ENCODE results near the gene TPGS1.
A peak's percentile ranks its signal among the peaks of the same experiment; 100 is the strongest.

Gene TPGS1

DNA sequence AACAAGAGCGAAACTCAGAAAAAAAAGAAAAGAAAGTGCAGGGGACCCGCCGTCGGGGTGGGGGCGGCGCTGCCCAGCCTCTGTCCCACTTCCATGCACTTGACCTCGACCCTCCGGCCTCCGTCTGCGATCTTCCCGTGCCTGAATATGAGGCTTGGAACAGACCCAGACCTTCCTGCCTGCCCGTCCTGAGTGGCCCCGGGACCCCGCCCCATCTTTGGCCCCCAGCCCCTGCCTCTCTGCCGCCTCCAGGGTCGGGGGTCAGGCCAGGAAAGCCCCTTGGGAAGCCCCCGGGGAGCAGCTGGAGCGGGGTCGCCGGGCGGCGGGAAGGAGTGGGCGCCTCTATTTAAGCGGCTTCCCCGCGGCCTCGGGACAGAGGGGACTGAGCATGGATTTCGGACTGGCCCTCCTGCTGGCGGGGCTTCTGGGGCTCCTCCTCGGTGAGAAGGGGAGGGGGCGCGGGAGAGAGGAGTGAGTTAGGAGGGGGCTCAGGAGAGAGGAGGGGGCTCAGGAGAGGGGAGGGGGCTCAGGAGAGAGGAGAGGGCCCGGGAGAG lies 11.1 kb upstream of the TPGS1 start, which contains the start of gene MADCAM1:
Gene MADCAM1 (plus strand): TSS at position 375 of the 554 bp plus-strand sequence. CDS start 14 bp downstream, at position 389.
- DNase-seq (ENCODE audit: low spot score): no peak

GRCh38 chr19:496986-497385 lies 10.3 kb upstream of the TPGS1 start:
- DNase-seq (ENCODE audit: low spot score): no peak

- no peak for DNase-seq (ENCODE audit: low spot score)
Observed at GRCh38 chr19:497491-497868, 9.8 kb upstream of the TPGS1 start.

GRCh38 chr19:497869-498510 lies 9.3 kb upstream of the TPGS1 start:
- DNase-seq (ENCODE audit: low spot score): no peak

DNA sequence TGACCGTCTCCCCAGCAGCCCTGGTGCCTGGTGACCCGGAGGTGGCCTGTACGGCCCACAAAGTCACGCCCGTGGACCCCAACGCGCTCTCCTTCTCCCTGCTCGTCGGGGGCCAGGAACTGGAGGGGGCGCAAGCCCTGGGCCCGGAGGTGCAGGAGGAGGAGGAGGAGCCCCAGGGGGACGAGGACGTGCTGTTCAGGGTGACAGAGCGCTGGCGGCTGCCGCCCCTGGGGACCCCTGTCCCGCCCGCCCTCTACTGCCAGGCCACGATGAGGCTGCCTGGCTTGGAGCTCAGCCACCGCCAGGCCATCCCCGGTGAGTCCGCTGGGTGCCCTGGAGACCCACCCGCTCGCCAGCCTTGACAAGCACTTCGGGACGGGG lies 8.8 kb upstream of the TPGS1 start:
- DNase-seq (ENCODE audit: low spot score): no peak

DNA sequence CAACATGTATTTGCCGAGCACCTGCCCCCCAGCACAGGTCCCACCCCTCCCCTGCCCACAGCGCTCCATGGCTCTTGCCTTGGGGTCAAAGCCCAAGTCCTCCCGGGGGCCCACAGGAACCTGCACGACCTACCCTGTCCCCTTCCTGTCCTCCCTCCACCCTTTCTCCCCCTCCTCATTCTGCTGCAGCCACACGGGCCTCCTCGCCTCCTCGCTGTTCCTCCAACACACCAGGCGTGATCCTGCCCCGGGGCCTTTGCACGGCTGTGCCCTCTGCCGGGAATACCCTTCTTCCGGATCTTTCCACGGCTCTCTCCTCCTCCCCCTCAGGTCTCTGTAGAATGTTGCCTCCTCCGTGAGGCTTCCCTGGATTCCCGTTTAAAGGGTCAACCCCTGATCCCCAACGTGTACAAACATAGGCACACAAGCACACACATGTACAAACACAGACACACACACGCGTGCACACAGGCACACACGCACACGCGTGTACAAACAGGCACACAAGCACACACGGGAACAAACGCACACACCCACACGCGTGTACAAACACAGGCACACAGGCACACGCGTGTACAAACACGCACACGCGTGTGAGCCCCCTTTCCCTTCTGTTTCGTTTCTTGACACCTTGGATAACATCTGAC lies 8.2 kb upstream of the TPGS1 start:
- DNase-seq (ENCODE audit: low spot score): no peak

GRCh38 chr19:501646-502045 lies 5.7 kb upstream of the TPGS1 start:
- no peak for DNase-seq (ENCODE audit: low spot score)

- no peak for DNase-seq (ENCODE audit: low spot score)
Observed at GRCh38 chr19:504616-505015, 2.7 kb upstream of the TPGS1 start.

DNA sequence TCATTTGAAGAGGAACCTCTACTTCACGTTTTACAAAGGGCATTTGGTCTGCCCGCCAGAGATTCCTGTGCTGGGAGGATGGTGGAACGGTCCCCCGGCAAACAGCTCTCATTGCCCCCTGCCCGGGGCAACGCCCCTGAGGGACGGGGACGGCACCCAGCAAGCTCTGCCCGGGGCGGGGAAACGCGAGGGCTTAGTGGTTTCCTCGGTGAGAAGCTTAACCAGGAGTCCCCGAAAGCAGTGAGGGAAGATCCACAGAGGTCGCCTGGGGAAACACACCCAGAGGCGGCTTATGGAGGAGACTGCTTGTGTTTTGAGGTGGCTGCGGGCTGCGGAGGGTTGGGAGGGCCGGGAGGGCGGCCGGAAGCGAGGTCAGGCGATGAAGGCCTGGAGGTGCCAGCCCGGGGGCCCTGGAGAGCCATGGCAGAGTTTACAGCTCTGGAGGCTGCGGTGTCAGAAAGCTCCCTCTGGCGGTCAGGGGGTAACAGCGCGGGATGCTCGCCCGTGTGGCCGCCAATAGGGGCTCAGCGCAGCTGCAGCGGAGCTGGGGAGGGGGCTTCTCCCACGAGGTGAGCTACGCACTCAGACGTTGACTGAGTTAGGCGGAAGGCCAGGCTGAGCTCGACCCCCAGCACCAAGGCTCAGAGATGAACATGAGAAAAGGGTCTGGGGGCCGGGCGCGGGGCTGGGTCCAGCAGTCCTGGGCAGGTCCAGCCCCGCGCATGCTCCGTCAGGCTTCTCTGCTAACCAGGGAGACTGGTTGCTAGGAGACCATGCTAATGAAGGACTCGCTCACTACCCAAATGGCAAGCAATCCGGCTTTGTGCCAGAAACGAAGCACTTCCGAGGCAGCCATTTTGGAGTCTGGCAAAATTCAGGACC lies 652 bp upstream of the TPGS1 start:
- DNase-seq (ENCODE audit: low spot score): peak; percentile 95

DNA sequence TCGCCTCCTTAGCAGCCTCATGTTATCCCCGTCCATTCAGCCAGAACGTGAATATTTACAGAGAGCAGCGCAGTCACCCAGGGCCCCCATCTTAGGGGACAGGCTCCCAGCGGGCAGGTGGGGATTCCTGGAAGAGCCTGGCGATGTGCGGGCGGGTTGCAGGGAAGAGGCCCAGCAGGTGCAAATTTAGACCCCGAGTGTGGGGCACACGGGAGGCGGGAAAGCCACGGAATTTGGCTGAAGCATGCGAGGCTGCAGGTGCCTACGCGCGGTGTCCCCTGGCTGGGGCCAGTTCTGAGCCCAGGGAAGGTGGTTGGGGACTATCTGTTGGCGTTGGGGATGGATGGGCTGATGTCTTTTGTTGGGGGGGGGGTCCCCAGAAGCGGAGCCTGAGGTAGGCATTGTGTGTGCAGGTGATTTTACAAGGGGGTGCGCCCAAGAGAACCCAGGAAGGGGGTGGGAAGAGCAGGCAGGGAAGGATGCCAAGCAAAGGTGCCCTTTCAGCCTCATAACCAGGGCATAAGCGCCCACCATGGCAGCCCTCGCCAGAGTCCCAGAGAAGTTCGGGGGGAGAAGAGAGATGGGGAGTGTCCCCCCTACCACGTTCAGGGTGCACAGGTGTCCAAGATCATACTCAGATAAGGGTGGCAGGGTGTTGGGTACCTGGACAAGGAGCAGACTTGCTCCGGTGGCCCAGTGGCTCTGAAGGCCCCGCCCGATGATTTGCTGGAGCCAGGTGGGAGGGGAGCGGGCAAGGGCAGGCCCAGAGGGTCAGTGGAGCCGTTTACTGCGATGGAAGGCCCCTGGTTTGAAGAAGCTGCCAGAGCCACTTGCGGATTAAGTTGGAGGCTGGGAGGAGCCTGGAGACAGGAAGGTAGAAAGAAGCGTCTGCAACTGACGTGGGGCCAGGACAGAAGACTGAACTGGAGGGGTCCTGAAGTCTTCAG lies 1.2 kb downstream of the TPGS1 start:
- DNase-seq (ENCODE audit: low spot score): no peak

DNA sequence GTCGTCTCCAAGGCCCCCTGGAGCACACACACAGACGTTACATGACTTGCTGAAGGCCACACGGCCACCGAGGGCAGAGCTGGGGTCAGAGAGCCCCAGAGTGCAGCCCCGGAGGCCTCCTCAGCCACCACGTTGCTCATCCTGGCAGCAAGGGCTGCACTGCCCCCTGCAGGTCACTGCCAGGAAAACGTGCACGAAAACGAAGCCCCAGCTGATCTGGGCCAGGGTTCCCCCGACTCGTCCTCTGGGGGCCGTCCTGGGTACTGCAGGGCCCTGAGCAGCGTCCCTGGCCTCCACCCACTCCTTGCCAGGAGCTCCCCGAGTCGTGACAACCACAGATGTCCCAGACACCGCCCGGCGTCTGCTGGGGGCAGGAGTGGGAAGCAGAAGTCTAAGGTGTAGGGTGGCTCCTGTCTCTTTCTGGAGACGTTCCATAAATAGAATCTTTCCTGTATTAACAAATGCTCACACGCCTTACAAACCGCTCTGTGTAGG lies 3.4 kb downstream of the TPGS1 start:
- peak; percentile 68 for DNase-seq (ENCODE audit: low spot score)

- no peak for DNase-seq (ENCODE audit: low spot score)
Observed at GRCh38 chr19:511101-511851, 4.0 kb downstream of the TPGS1 start.

- no peak for DNase-seq (ENCODE audit: low spot score)
Observed at GRCh38 chr19:512547-513365, 5.5 kb downstream of the TPGS1 start.

DNA sequence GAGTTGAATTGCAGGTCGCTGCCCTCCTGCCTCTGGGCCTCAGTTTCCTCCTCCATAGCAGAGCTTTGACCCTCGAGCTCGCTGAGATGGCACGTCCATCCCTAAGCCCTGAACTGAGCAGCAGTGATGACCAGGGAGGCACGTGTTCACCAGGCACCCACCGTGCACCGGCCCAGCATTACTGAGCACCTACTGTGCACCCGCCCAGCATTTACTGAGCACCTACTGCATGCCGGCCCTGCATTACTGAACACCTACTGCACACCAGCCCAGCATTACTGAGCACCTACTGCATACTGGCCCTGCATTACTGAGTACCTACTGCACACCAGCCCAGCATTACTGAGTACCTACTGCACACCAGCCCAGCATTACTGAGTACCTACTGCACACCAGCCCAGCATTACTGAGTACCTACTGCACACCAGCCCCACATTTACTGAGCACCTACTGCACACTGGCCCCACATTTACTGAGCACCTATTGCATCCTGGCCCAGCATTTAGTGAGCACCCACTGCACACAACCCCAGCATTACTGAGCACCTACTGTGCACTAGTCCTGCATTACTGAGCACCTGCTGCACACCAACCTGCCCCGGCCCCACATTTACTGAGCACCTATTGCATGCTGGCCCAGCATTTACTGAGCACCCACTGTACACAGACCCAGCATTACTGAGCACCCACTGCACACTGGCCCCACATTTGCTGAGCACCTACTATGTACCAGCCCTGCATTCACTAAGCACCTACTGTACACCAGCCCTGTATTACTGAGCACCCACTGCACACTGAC lies 6.3 kb downstream of the TPGS1 start:
- no peak for DNase-seq (ENCODE audit: low spot score)

GRCh38 chr19:514166-514663 lies 6.9 kb downstream of the TPGS1 start:
- DNase-seq (ENCODE audit: low spot score): no peak

GRCh38 chr19:517721-518597 lies 10.7 kb downstream of the TPGS1 start:
- no peak for DNase-seq (ENCODE audit: low spot score)

DNA sequence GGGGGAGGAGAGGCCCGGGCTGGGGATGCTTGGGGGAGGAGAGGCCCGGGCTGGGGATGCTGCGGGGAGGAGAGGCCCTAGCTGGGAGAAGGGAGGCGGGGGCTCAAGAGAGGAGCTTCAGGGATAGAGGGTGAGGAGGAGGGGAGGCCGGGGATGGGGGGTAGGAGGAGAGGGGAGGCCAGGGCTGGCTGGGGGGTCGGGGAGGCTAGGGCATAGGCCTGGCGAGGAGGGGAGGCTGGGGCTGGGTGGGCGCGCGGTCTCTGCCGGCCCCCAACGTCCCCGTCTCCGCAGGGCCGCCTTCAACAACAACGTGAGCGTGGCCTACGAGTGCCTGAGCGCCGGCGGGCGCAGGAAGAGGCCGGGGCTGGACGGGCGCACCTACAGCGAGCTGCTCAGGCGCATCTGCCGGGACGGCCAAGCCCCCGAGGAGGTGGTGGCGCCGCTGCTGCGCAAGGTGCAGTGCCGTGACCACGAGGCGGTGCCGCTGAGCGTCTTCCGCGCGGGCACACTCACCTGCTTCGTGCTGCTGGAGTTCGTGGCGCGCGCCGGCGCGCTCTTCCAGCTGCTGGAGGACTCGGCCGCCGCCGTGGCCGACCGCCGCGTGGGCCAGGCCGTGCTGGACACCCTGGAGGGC lies 11.4 kb downstream of the TPGS1 start:
- no peak for DNase-seq (ENCODE audit: low spot score)
